SW 1271 (cell line): ENCODE data around the gene MAB21L3.

Experiments
- DNase-seq, 2 experiments: peaks; one replicate each; lab custom pipeline; 2025; lab: John Stamatoyannopoulos, UW

Gene MAB21L3

DNA sequence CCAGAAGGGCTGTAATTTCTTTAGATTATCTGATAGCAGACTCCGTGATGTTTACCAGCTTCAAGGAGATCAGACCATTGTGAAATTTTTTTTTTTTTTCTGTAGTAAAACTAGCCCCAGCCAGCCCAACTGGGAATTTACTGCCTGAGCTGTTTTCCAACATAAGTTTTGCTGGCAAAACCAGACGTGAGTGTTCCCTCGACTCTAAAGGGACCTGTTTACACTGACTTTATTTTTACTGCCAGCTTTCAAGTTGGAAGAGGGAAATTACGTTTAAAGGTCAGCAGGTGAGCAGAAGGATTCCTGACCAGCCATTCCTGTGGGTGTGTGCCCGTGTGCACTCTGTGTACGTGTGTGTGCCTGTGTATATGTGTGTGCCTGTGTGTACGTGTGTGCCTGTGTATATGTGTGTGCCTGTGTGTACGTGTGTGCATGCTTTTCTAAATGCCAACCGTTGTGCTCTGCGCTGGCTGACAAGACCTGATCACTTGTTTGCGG, 374 bp downstream of the MAB21L3 start:
- no peak for DNase-seq

- DNase-seq, result no peak
Observed at GRCh38 chr1:116112388-116113140, 1.4 kb downstream of the MAB21L3 start.

DNA sequence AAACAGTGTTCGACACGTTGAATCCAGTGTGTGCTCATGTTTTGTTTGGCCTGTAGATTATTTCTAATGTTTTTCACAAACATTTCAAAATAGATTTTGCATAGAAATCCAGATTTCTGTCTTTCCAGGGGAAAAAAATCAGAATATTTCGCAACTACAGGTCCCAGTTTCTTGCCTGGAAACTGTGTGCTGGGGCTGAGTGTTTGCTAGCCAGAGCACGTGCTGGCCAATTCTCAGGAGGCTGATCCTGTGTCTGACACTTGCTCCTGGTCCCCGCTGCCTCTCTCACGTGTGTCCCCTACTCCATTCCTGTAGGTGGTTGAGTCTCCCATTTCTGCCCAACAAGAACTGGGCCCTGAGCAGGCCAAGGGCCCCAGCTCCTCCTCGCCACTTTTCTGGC, 2.4 kb downstream of the MAB21L3 start:
- no peak for DNase-seq

DNA sequence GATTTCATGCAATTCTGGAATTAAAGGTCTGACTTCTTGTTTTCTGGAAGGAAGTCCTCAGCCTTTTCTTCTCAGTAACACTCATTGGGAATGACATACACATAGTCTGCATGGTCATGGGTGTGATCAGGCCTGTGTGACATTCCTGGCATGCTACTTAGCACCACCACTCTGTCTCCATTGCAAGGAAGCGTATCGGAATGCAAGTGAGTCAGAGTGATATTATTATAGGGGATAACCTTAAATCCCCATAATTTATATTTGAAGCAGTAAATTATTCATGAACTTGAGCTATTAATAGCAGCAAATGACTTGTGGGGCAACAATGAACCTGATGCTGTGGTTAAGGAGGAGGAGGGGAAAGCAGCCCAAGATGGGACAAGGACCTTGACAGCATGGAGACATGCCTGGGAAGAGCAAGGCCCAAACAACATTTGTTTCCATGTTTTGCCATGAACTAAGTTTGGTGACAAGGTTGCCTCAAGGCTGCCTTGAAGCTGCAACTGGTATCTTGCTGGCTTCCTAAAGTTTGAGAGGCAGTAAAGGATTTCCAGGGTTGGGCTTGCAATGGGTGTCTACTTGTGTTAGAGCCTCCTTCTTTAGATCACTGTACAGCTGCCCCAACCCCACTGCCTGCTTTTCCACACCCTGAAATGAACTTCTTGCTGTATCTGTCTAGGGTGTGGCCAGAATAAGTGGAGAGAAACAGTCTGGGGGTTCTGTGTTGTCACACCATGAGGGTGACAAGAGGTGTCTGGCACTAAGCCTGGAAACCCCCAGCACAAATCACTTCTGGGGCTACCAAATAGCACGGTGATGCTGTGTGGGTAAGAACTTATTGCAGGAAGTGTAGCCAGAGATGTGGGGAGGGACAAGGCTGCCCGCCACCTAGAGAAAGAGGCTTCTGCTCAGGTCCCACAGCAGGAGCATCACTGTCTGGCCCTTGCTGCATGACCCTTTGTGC, 4.6 kb downstream of the MAB21L3 start:
- no peak for DNase-seq

DNA sequence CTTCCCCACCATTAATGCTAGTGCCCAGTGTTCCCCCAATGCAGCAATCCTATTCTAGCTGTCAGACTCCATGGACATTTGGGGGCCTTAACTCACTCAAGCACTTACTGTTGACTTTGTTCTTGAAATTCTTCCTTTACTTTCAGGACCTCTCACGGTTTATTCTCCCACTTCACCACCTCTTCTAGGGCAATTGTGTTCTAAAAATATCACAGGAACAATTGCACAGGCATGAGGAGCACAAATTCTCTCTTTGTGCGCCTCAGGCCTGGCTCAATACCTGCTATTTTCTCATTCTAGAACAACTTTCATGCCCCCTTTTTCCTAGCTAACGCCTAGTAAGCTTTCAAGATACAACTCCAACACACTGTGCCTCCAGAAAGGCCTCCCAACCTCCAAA, 7.3 kb downstream of the MAB21L3 start:
- DNase-seq, result no peak

DNA sequence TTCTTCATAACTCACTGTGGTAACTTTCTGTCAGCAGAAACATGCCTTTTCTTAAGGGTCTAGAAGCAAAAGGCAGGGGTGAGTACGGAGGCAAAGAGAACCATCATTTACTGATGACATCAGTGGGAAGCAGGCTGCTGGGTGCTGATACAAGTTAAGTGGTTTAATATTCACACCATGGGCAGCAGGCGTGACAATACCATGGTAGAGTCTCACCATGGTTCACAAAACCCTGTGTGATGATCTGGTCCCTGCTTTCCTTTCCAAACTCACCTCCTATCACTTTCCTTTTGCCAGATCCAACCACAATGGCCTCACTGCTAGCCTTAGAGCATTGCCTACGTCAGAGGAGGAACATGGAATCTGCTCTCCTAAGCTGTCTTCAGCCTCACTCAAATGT, 8.7 kb downstream of the MAB21L3 start:
- DNase-seq, result no peak

- no peak for DNase-seq
Observed at GRCh38 chr1:116122955-116123757, 12.0 kb downstream of the MAB21L3 start.

DNA sequence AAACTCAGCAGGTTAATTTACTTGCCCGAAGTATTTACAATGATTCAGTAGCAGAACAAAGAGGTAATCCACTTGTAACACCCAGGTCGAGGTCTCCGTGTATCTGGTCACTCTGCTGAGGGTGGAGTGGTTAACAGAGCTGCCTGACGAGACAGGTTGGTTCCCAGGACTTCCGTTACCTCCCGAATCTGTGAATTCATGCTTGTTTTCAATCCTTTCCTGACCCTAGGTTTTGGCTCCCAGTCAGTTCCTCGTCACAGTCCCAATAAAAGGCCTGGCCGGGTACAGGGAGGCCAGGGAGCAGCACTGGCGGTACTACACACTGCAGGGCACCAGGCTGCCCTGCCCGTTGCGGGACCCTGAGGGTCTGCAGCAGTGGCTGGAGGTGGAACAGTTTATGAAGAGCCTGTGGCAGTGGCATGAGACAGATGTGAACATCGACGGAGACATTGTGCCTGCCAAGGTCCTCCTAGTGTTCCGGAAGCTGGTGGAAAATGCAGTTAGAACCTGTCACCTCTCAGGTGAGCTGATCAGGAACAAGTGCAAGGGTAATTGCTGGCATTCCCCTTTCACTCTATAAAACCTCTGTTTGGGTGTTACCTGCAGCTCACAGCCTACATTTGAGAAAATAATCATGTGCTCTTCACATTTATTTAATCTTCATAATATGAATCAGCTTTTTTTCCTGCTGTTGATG, 12.8 kb downstream of the MAB21L3 start:
- DNase-seq, result no peak

GRCh38 chr1:116125758-116126157, 14.6 kb downstream of the MAB21L3 start:
- DNase-seq, result no peak

DNA sequence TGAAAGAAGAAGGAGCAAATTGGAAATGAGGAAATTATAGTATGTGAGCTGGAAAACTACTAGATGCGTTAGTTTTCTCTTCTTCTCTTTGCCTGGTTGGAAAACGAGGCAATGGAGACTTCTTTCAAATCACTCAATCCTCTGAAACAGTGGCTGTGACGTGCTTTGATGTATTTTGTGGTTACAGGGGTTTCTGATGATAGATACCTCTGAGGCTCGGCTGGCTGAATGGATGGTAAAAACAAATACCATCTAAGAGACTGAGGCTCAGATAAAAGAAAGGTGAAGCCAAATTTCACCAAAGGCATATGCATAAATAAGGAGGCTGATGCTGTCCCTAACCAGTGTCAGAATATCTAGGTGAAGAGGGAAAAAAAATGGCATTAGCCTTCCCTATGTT, 15.1 kb downstream of the MAB21L3 start:
- DNase-seq, result no peak

- no peak for DNase-seq
Observed at GRCh38 chr1:116127123-116127847, 16.1 kb downstream of the MAB21L3 start.

GRCh38 chr1:116127848-116128540, 16.8 kb downstream of the MAB21L3 start:
- no peak for DNase-seq

DNA sequence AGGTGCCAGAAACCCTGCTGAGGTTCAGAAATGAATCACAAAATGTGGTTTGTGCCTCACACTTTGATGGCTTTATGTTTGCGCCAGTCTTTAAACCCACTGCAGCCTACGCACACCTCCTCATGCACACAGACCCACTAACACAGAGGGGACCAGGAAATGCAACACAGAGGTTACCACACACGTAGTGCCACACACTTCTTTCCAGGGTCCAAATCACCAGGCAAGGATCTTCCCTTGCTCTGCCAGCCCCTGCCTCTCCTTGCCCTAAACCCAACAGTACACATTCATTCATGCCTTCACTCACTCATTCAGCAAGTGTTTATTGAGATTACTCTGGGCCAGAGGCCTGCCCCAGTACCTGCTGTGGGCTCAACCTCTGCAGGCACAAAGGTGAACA, 17.5 kb downstream of the MAB21L3 start:
- no peak for DNase-seq

GRCh38 chr1:116129537-116129936, 18.3 kb downstream of the MAB21L3 start:
- DNase-seq, result no peak

DNA sequence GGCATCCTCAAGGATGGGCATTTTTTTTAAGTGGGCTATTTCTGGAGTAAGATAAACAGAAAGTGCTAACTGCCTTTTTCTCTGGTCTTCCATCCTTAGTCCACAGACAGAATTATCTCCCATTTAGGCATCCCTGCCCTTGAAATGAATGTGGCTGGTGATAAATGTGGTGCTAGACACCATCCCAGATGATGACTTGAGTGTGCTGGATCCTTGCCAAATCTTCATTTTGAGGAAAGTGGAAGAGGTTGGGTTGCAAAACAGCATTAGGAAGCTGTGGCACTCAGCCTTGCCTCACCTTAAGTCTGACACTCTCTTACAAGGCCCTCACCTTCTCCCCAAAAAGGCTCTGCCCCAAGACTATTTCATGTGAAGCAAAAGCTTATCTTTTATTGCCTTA, 19.2 kb downstream of the MAB21L3 start:
- no peak for DNase-seq

GRCh38 chr1:116131170-116131569, 20.0 kb downstream of the MAB21L3 start:
- DNase-seq, result no peak

DNA sequence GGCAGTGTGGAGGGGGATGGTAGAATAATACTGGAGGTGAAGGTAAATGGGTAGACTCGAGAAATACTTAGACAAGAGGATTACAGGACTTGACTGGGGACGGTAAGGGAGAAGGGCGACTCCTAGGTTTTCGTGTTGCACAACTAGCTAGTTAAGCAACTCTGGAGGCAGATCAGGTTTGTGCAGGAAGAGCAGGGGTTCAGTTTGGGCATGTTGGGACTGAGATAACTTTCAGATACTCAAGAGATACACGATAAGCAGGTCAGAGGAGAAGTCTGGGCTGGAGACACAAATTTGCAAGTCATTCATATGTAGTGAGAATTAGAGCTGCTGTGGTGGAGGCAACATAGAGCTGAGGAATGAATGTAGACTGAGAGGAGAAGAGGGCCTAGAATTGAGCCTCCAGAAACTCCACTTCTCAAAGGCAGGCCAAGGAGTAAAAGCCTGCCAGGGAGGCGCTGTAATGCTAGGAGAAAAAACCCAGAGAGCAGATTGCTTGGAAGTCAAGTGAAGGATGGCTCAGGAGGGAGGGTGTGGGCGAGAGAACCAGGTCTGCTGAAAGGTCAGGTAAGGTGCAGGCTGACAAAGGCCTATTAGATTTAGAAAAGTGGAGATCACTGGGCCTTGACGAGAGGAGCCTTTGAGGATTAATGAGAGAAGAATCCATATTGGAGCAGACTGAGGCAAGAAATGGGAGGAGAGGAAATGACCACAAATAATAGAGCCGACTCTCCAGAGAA, 20.8 kb downstream of the MAB21L3 start:
- DNase-seq, result no peak

DNA sequence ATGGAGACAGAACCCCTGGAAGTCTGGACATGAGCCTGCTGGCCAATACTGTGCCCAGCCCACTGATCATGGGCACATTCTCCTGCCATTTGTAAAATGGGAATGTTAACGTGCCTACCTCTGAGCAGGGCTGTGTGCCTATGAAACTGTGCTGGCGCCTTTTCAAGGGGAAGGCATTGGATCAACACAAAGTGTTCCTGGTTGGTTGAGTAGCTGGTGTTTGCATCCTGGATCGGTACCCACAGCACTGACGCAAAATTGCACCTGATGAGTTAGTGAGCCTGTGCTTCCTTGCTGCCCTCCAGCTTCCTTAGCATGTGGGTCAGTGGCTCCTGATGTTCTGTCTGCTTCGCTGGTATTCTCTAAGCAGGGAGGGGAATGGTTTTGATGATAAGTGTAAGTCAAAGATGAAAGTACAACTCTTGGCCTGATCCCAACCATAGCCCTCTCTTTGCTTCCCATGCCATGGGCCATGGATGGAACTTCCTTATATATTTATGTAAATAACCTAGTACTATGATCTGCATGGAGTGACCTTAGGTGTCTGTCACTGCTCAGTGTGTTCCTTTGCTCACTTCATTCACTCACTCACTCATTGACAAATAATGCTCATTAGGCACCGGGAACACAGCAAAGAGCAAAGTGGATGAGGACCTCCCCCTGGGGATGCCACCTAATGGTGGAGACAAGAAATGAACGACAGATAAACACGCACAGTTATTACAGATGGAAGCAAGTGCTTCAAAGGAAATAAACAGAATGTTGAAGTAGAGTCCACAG, 22.7 kb downstream of the MAB21L3 start:
- no peak for DNase-seq

- no peak for DNase-seq
Observed at GRCh38 chr1:116134476-116134773, 23.2 kb downstream of the MAB21L3 start.
